ENCODE data around the gene CLC.

- no peak for TF ChIP-seq ZNF274 (IDR thresholded peaks at IDR 0.05; ENCODE audit: low read depth, low read length)
- TF ChIP-seq YY1 (IDR thresholded peaks at IDR 0.05; ENCODE audit: insufficient read depth, insufficient read length), result no peak
Observed at GRCh38 chr19:39692822-39693221, 45.0 kb downstream of the CLC start.

All from NT2/D1 (cell line).